Measurements from ENCODE around the gene CNDP1. TPM values are rescaled to one million over a fixed set of nuclear protein-coding genes. Genes with fewer than 3 reads are reported as not detected.
"Not testable (repeated sequence)": the region's sequence is repeated elsewhere in the genome, so short reads cannot be mapped to it uniquely, and the experiment has no call there.

Gene CNDP1
- total RNA-seq, 1 donor, result not detected

- no peak overlapping the region for H3K4me3 ChIP-seq (ENCODE audit: low read length)
- H3K27me3 ChIP-seq (ENCODE audit: insufficient read depth, low read length), result no peaks in the 10 kb centered on the region
- H3K4me1 ChIP-seq (ENCODE audit: insufficient read depth, low read length), result peaks cover 9% of the 10 kb centered on the region
- no peaks in the 10 kb centered on the region for H3K9me3 ChIP-seq (ENCODE audit: low read depth, low read length)
Observed at GRCh38 chr18:74522635-74523548, 11.4 kb upstream of the CNDP1 start.

- Histone ChIP-seq H3K4me1 (ENCODE audit: insufficient read depth, low read length) (peaks cover 9% of the 10 kb centered on the region), H3K27me3 (ENCODE audit: insufficient read depth, low read length) (no peaks in the 10 kb centered on the region), H3K9me3 (ENCODE audit: low read depth, low read length) (no peaks in the 10 kb centered on the region), H3K4me3 (ENCODE audit: low read length) (no peak overlapping the region)
Observed at GRCh38 chr18:74524097-74524496, 10.2 kb upstream of the CNDP1 start.

- H3K4me3 ChIP-seq (ENCODE audit: low read length); H3K9me3 ChIP-seq (ENCODE audit: low read depth, low read length); H3K4me1 ChIP-seq (ENCODE audit: insufficient read depth, low read length); H3K27me3 ChIP-seq (ENCODE audit: insufficient read depth, low read length): not testable (repeated sequence)
Observed at GRCh38 chr18:74524915-74525314, 9.4 kb upstream of the CNDP1 start.

- Histone ChIP-seq H3K4me3 (ENCODE audit: low read length) (no peak overlapping the region), H3K9me3 (ENCODE audit: low read depth, low read length) (no peaks in the 10 kb centered on the region), H3K4me1 (ENCODE audit: insufficient read depth, low read length) (peaks cover 9% of the 10 kb centered on the region), H3K27me3 (ENCODE audit: insufficient read depth, low read length) (no peaks in the 10 kb centered on the region)
Observed at GRCh38 chr18:74525741-74526140, 8.6 kb upstream of the CNDP1 start.

DNA sequence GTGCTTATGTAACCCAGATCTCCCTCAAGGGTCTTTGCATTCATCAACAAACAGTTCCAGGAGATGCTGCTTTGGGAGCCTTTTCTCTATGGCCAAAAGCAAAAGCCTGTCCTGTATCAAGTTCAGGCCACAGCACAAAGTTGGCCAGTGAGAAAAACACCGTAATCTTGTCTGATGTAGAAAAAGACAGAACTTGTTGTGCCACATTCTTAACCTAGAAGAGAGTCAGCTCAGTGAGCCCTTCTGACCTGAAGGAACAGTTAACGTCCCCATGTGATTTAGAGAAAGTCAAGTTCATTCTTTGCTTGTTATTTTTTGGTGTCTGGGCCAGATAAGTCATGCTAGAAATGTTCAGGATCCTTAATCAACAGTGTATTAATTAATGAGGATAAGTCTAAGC is 7.8 kb upstream of the CNDP1 start:
- Histone ChIP-seq H3K27me3 (ENCODE audit: insufficient read depth, low read length) (no peaks in the 10 kb centered on the region), H3K9me3 (ENCODE audit: low read depth, low read length) (no peaks in the 10 kb centered on the region), H3K4me3 (ENCODE audit: low read length) (no peak overlapping the region), H3K4me1 (ENCODE audit: insufficient read depth, low read length) (peaks cover 9% of the 10 kb centered on the region)

DNA sequence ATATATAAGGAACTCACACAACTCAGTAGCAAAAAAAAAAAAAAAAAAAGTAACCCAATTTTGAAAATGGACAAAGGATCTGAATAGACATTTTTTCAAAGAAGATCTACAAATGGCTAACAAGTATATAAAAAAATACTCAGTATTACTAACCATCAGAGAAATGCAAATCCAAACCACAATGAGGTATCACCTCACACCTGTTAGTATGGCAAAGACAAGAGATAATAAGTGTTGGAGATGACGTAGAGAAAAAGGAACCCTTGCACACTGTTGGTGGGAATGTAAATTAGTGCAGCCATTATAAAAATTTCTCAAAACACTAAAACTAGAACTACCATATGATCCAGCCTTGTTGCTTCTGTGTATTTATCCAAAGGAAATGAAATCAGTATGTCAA is 5.8 kb upstream of the CNDP1 start:
- H3K9me3 ChIP-seq (ENCODE audit: low read depth, low read length), result no peaks in the 10 kb centered on the region
- no peak overlapping the region for H3K4me3 ChIP-seq (ENCODE audit: low read length)
- no peaks in the 10 kb centered on the region for H3K27me3 ChIP-seq (ENCODE audit: insufficient read depth, low read length)
- peaks cover 9% of the 10 kb centered on the region for H3K4me1 ChIP-seq (ENCODE audit: insufficient read depth, low read length)

- no peaks in the 10 kb centered on the region for H3K9me3 ChIP-seq (ENCODE audit: low read depth, low read length)
- peaks cover 7% of the 10 kb centered on the region for H3K4me1 ChIP-seq (ENCODE audit: insufficient read depth, low read length)
- H3K4me3 ChIP-seq (ENCODE audit: low read length), result no peak overlapping the region
- H3K27me3 ChIP-seq (ENCODE audit: insufficient read depth, low read length), result no peaks in the 10 kb centered on the region
Observed at GRCh38 chr18:74528913-74529312, 5.4 kb upstream of the CNDP1 start.

DNA sequence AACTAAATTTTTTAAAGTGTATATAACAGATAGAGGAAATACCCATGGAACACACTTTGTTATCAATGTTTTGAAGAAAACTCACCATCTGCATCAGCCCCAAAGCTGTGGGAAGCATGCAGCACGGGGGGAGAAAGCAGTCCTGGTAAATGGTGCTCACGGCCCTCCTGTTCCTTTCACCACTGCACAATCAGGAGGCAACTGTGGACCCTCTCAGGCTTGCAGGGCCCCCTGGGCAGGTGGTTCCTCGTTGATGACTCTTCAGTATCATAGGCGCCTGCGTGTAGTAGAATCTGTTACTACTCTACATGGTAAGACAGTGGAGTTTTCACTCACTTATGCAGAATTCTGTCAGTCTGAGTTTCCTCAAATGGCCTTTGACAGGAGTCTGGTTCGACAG is 4.9 kb upstream of the CNDP1 start:
- H3K4me1 ChIP-seq (ENCODE audit: insufficient read depth, low read length), result peaks cover 3% of the 10 kb centered on the region
- H3K9me3 ChIP-seq (ENCODE audit: low read depth, low read length), result no peaks in the 10 kb centered on the region
- no peaks in the 10 kb centered on the region for H3K27me3 ChIP-seq (ENCODE audit: insufficient read depth, low read length)
- H3K4me3 ChIP-seq (ENCODE audit: low read length), result no peak overlapping the region

GRCh38 chr18:74529811-74530583 is 4.3 kb upstream of the CNDP1 start:
- Histone ChIP-seq H3K27me3 (ENCODE audit: insufficient read depth, low read length) (no peaks in the 10 kb centered on the region), H3K4me3 (ENCODE audit: low read length) (no peak overlapping the region), H3K4me1 (ENCODE audit: insufficient read depth, low read length) (no peaks in the 10 kb centered on the region), H3K9me3 (ENCODE audit: low read depth, low read length) (no peaks in the 10 kb centered on the region)

DNA sequence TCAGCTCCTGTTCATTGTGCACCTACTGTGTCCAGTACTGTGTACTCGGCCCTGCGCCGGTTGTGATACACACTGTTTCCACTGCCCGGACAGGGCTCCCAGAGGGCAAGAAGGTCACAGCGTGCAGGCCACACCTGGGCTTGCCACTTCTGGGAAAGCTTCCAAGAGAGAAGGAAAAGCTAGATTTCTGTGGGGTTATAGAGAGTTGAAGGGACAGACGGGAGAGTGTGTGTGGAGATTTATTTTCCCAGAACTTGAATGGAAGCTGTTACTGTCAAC is 3.8 kb upstream of the CNDP1 start:
- H3K4me3 ChIP-seq (ENCODE audit: low read length), result no peak overlapping the region
- H3K9me3 ChIP-seq (ENCODE audit: low read depth, low read length), result no peaks in the 10 kb centered on the region
- H3K27me3 ChIP-seq (ENCODE audit: insufficient read depth, low read length), result no peaks in the 10 kb centered on the region
- no peaks in the 10 kb centered on the region for H3K4me1 ChIP-seq (ENCODE audit: insufficient read depth, low read length)

DNA sequence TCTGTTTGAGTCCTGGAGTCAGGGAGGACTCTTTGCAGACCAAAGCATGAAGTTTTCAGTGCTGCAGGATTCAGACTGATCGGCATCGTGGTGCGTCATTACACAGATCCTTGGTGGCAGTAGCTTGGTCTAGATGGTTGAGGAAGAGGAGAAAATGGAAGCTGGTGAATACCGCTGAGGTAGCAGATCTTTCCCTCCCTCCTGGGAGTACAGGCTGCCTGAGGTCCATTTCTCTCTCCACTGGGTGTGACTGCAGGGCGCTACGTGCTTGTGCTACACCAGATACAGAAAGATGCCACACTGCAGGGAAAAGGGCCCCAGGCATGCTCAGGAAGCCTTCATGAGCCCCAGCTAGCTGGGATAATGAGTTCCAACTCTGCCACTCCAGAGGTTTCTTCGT is 3.3 kb upstream of the CNDP1 start:
- H3K27me3 ChIP-seq (ENCODE audit: insufficient read depth, low read length), result no peaks in the 10 kb centered on the region
- H3K4me1 ChIP-seq (ENCODE audit: insufficient read depth, low read length), result no peaks in the 10 kb centered on the region
- H3K9me3 ChIP-seq (ENCODE audit: low read depth, low read length), result no peaks in the 10 kb centered on the region
- no peak overlapping the region for H3K4me3 ChIP-seq (ENCODE audit: low read length)

DNA sequence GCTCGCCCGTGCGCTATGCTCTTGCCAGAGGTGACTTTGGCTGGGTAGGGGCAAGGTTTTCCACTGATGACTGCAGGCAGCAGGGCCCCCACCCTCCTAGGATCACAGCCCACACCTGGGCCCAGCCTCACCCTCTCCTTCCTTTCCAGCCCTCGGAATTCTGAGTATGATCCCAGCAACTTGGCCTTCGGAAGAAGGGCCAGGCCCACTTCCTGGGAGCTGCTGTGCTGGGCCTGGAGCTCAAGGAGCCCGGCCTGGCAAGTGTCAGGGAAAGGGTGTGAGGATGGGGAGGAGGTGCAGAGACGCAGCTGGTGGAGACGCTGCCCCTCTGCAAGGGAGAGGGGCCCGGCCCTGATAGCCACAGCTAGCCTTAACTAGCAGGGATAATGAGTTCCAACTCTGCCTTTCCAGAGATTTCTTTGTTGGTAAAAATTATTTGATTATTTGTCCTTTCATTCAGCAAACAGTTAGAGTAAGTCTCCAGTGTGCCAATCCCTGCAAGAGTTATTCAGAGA is 1.7 kb upstream of the CNDP1 start:
- Histone ChIP-seq H3K4me3 (ENCODE audit: low read length) (no peak overlapping the region), H3K4me1 (ENCODE audit: insufficient read depth, low read length) (no peaks in the 10 kb centered on the region), H3K27me3 (ENCODE audit: insufficient read depth, low read length) (no peaks in the 10 kb centered on the region), H3K9me3 (ENCODE audit: low read depth, low read length) (no peaks in the 10 kb centered on the region)

- Histone ChIP-seq H3K9me3 (ENCODE audit: low read depth, low read length) (no peaks in the 10 kb centered on the region), H3K4me3 (ENCODE audit: low read length) (no peak overlapping the region), H3K27me3 (ENCODE audit: insufficient read depth, low read length) (no peaks in the 10 kb centered on the region), H3K4me1 (ENCODE audit: insufficient read depth, low read length) (no peaks in the 10 kb centered on the region)
Observed at GRCh38 chr18:74533666-74534065, 634 bp upstream of the CNDP1 start.

- Histone ChIP-seq H3K27me3 (ENCODE audit: insufficient read depth, low read length) (no peaks in the 10 kb centered on the region), H3K4me1 (ENCODE audit: insufficient read depth, low read length) (no peaks in the 10 kb centered on the region), H3K4me3 (ENCODE audit: low read length) (no peak overlapping the region), H3K9me3 (ENCODE audit: low read depth, low read length) (no peaks in the 10 kb centered on the region)
Observed at GRCh38 chr18:74534981-74535649, 815 bp downstream of the CNDP1 start.

GRCh38 chr18:74539289-74539688 is 5.0 kb downstream of the CNDP1 start:
- Histone ChIP-seq H3K4me1 (ENCODE audit: insufficient read depth, low read length) (no peaks in the 10 kb centered on the region), H3K27me3 (ENCODE audit: insufficient read depth, low read length) (no peaks in the 10 kb centered on the region), H3K4me3 (ENCODE audit: low read length) (no peak overlapping the region), H3K9me3 (ENCODE audit: low read depth, low read length) (no peaks in the 10 kb centered on the region)

Measured in mononuclear cell (primary cell).